ENCODE results near the gene WDR73.

DNA sequence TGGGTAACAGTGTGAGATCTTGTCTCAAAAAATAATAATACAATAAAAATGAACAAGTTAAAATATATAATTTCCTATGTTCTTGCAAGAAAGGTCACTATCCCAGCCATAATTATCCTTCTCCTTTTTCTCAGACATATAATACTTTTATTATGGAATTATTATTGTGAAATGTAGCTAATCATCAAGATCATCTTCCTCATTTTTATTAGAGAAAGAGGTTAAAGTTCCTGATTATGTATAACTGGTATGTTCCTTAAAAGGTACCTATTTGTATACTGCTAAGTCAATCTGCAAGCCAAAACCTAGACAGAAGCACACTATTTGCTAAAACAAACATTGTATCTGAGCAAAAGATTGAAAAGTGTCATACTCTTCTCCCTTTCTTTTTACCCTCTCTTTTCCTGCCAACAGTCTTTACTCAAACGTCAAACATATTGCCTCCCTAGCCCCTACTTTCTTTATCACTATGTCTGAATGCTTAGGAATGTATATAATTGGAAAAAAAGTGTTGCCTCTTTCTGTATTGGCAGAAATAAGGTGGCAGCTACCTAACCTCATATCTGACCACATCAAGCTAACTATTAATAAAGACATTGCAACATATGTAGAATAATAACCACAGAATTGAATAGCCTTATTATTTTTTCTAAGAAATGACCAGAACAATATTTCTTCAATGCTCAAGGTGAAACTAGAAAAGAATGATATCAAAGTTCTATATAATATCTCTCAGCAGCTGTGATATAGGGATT is 43.3 kb upstream of the WDR73 start:
- no peak for TF ChIP-seq GATA3 (IDR thresholded peaks at IDR 0.05; ENCODE audit: low read depth, low read length)
- TF ChIP-seq GATA2 (IDR thresholded peaks at IDR 0.05; ENCODE audit: low read depth, low read length) = no peak

Data from SH-SY5Y (cell line).